Suppressor macrophage treated with lipopolysaccharide for 1 hour (primary cell): ENCODE measurements around the gene FGFR2.

Experiments
- DNase-seq, 3 donors: peaks; one replicate each; pipeline ENCODE4 v3.0.0-alpha.2; 2020 to 2022

FGFR2 gene

DNA sequence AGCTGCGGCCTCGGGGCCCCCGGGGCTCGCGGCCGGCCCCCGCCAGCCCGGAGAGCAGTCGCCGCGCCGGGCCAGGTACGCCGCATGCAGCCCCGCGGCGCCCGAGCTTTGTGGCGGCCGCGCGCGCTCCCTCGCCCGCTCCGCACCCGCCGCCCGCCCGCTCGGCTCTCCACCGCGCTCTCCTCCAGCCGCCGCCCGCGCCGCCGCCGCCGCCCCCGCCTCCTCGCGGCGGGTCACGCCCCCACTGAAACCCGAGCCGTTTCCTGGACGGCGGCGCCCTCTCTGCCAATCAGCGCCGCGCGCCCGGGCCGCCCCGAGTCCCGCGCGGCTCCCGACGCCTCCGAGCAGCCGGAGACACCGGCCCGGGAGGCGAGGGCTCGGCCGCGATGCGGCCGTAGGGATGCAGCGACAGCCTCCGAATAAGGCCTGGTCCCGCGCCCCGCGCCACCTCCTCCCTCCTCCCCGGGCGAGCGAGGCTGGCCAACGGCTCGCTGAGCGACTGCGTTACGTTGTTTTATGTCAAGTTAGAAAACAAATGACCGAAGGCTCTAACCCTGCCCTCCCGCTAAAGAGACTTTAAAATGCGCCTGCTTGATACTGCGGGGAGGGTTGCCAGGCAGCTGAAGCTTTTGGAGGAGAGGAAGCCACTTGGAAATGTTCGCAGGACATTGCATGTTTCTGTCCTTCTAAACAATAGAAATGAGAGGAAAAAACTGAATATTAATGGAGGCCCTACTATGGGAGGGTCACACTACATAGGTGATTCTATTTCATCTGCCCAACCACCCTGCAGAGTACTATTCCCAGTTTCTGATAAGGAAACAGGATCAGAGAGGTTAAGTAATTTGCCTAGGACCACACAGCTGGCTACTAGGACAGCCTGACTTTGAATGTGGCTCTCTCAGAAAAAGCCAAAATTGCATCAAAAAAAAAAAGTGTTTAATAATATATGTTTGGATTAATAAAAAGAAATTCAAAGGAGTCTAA, at the start of gene FGFR2:
Gene FGFR2 (minus strand): TSS at position 182 of the 987 bp plus-strand sequence. CDS start 4,627 bp downstream, outside the sequence.
- peak in 1 of 3 donors; percentile 67 for DNase-seq

DNA sequence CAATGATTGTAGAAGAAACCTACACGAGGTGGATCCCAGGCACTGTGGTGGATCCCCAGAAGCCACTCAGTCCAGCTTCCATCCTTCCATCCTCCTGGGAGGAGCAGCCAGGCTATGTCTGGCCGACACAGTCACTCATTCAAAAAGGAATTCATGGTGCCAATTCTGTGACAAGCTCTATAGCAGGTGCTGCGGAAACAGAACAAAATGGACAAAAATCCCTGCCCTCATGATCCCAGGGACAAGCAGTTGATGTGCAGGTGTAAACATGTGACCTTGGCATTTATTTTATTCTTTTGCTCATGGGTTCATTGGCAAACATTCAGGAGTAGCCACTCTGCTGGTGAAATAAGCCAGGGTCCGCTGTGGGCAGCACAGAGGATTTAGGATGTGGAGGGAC, 49.2 kb upstream of the FGFR2 start:
- no peak for DNase-seq

DNA sequence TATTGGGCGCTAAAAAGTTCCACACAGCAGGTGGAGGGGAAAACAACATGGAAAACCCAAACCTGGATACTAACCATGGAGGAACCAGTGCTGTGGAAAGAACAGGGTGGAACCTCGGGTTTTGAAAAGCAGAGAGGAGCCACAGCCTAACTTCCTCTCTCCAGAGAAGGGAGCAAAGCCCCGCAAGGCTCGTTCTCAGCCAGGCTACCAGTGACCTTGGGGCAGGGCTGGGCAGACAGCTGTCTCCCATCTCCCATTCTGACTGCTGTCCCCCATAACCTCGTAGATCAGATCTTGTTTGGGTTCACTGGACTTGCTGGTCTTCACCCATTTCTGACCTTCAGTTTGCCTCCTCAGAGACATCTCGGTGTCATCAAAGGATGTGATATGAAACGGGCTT, 47.5 kb upstream of the FGFR2 start:
- DNase-seq, result no peak

DNA sequence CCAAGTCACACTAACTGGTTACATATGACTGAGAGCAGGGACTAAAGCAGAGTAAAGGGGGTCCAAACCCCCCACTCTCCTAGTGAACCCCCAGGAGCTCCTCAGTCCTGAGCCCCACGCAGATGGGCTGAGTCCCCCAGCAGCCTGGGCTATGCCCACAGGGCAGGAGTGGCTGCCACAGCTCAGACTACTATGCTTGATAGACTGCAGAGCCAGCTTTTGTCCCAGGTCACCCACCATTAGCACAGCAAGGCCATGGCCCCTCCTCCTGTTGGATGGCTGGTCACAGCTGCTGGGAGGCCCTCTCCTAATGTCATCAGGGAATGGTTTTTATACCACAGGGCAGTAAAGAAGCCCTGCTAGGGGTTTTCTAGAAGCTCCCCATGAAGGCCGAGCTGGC, 46.3 kb upstream of the FGFR2 start:
- DNase-seq, result no peak

DNA sequence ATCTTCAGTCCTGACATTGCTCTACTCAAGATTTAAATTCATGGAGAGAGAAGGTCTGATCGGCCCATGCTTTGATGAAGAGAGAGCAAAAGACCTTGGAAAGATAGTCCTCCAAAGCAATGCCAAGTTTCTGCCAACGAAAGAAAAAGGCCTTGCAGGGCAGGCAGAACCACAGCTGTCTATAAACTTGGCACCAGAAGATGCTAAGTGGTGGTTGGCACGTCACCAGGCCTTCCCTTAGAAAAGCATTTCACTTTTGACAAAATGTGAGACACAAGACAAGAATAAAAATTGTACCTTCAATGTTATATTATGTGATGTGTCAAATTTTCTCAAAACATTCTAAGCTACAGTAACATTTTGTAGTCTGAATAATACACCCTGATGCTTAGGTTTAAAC, 42.0 kb upstream of the FGFR2 start:
- DNase-seq, result no peak

DNA sequence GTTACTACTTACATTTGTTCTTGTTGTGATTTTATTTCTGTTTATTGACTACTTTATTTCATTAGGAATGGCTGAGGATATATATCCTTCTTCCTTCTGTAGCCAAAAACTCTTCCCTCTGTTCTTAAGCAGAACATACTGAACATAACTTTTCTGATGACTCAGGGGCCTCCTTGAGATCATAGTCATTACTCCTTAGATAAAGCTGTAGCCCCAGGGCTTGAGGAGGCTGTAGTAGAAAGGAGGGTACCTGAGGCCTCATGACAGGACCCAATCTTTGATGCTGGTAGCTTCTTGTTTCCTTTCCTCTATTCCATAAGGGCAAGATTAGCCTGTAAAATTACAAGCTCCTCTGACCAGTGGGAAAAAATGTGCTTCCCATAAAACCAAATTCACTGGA, 41.2 kb upstream of the FGFR2 start:
- DNase-seq, result no peak

DNA sequence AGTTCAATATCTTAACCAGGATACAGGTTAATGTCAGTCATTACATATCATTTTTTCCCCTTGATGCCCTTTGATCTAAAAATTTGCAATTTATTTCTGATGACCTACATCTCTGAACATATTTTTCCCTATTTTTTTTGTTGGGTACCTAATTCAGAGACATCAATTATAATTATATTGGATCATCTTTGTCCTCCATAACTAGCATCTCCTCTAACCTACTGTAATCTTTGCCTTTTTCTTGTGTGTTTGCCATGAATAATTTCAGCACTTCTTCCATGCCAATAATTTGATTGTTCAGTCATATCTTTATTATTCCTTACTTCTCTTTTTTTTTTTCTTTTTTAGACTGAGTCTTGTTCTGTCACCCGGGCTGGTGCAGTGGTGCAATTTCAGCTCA, 39.2 kb upstream of the FGFR2 start:
- DNase-seq, result no peak

DNA sequence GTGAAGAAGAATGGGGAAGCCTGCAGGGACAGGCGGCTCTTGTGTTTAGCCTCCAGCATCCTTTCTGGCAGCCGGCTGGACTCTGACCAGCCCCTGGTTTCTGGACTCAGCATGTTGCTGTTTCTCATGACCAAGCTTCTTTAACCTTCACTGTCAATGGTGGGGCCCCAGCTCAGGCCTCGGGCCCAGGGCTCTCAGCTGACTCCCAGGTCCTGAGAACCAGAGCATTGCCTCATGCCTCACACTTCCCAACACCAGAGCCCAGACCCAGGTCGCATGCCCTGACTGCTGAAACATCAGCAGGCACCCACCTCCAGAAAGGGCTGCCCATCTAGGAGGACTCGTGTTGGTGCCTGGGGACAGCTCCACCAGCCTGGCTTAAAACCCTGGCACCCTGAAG, 34.8 kb upstream of the FGFR2 start:
- no peak for DNase-seq

DNA sequence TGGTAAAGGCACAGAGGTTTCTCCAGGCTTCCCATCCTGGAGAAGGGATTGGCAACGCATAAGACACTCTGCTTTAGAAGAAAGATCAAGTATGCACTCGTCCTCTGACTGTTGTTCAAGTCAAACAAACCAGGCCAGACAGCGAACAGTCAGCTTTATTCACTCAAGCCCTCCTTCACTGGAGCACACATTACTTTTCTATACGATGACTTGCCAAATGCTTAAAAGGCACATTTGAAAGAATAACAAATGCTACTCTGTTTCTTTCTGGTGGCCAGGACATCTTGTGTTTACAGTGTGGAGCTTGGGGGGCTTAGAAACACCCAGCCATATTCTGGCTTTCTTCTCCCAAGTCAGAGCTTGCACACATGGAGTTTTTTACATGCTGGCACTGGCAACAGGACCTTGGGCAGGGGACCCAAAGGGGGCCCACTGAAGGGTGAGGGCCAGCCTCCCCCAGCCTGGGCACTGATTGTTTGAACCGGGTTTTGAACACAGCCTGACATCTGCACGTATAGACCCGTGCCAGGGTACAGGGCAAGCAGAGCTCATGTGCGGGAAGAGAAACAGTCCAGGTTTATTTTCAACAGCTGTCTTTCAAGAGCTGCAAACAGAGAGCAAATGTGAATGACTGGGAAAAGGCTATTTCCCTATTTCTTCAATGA, 33.3 kb upstream of the FGFR2 start:
- DNase-seq, result no peak

DNA sequence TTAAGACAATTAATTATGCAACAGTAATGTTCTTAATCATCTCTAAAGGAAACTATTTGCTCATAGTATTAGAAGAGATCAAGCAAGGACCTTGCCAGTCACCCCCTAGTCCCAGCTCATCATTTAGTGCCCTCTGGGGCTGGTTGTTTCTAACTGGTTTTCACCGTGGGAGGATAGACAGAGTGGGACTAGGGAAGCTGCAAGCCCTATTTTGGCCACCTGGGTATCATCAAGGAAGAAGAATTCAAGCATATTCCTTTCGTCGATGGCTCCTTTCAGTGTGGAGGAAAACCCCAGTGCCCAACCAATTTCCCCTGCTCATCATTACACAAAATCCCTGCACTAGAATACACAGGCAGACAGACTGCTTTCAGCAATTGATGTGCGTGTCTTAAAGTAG, 30.6 kb upstream of the FGFR2 start:
- DNase-seq, result no peak

DNA sequence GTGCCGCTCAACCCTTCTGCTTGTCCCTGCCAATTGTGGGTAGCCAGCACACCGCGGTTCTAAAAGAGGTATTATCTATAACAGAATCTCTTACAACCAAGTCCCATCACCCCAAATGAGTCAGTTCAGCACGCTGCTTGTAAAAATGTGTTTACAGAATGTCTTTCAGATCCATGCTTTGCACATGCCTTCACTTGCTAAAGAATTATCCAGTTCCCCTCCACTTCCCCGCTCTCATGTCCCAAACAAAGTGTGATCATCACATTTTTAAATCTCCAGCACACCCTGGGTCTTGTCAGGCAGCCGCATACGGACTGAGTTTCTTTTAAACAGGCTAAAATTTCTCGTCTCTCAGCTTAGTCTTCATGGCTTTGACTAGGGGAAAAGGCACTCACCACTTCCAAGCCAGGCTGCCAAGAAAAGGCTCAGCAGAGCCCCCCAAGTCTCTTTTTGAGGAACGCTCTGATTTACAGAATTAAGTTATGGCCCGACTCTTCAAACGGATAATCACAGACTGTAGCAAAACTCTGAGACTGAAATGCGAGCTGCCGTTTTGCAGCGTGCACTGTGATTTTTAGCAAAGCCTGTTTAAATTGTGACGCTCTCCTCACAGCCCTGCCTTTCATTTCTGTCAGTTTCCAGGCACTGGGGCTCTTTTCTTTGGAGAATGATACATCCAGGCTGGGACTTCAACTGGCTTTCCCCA, 29.8 kb upstream of the FGFR2 start:
- DNase-seq, result no peak

DNA sequence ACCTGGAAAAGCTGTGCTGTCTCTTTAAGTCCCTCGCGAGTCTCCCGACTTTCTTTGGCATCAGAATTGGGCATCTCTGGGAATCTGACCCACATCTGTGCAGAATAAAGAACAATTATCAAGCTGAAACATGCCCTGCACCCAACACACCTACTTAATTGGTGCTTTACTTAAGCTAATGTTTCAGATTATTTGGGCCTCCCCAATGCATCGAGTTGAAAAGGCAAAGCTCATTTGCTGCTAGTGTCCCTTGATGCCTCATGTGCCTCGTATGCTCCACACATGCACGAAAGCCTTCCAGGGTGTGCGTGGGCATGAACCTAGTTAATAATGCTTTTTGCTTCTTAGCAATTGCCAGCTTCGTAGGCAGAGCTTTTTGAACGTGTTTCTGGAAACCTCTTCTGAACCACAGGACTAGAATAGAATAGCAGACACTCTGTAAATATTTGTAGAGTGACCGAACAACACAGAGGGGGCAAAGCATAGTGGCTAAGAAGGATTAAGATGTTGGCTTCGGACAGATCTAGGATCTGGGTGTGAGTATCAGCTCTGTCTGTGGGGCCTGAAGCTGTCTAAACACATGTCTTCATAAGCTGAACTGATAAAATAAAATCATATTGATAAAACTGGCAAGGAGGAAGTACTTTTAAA, 26.7 kb upstream of the FGFR2 start:
- no peak for DNase-seq

DNA sequence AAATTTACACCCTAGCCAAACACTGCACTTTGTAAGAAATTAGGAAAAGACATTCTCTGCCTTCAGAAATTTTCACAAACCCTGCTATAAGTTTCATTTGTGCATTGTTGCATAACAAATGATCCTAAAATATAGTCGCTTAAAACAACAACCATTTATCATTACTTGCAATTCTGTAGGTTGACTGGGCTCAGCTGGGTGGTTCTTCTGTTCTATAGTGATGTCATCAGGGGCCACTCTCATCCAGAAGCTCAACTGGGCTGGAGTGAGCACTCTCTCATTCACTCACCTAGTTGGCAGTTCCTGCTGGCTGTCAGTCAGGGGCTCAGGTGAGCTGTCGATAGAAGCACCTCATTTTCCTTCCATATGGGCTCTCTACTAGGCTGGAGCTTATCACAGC, 20.7 kb upstream of the FGFR2 start:
- no peak for DNase-seq

DNA sequence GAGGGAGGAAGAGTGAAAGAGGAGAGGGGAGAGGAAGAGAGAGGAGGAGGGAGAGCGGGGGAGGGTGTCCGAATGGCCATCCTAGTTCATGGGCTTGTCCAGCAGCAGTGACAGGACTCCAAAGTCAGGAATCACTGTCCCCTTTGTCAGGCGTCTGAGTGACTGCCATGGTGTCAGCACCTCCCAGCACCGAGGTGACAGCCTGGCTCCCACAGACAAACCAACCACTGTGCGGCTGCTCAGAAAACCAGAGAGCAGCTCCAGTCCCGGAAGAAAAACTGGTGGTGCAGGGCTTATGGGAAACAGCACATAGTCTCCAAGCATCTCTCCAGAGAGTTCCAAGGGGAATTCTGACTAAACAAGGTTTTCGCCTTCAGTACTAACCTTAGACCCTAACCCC, 18.9 kb upstream of the FGFR2 start:
- no peak for DNase-seq

DNA sequence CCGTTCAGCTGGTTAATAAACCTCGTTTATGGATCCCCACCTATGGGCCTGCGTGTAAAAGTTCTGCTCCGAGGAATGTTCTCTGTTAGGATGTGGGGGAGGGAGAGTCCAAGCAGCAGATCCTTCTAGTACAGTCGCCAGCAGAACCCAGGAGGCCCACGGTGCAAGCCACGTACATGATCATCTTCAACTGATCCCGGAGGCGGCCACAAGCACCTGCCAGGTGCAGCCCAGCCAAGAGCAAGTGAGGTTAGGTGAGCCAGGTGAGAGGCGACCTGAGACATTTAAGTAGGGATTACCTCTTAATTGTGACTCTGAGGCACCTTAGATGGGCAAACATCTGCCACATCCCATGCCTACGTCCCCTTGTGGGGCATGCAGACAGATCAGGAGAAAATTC, 18.0 kb upstream of the FGFR2 start:
- no peak for DNase-seq

DNA sequence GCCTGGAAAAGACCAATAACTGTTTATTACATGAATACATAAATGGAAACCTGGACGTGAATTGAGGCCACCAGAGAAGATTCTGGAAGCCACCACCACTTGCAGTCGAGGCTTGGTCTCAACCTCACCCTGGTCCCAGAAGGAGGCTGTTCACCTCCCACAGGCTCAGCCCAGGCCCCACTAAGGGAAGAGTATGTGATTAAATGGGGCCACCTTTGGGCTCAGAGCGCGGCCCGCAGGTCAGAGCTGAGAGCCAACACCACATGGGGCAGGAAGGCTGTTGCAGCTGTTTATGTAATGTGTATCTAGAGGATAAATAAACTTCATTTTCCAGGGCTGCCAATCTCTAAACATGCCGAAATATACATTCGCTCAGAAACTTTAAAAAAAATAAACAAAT, 17.6 kb upstream of the FGFR2 start:
- DNase-seq, result no peak

DNA sequence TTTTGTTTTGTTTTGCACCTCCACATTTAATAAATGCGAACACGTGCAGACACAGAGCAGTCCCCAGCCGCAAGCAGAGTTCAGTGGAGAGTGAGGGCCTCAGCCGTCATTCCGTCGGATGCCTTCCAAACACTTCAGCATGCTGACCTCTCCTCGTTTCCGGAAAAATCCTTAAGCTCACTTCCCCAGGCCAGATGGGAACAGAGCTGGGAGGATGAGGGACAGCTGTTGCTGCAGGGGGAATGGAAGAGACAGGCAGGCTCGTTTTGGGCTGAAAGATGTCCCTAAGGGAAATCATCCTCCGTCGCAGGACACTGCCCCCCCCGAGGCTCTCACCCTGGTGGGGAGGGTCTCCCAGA, 17.2 kb upstream of the FGFR2 start:
- no peak for DNase-seq

DNA sequence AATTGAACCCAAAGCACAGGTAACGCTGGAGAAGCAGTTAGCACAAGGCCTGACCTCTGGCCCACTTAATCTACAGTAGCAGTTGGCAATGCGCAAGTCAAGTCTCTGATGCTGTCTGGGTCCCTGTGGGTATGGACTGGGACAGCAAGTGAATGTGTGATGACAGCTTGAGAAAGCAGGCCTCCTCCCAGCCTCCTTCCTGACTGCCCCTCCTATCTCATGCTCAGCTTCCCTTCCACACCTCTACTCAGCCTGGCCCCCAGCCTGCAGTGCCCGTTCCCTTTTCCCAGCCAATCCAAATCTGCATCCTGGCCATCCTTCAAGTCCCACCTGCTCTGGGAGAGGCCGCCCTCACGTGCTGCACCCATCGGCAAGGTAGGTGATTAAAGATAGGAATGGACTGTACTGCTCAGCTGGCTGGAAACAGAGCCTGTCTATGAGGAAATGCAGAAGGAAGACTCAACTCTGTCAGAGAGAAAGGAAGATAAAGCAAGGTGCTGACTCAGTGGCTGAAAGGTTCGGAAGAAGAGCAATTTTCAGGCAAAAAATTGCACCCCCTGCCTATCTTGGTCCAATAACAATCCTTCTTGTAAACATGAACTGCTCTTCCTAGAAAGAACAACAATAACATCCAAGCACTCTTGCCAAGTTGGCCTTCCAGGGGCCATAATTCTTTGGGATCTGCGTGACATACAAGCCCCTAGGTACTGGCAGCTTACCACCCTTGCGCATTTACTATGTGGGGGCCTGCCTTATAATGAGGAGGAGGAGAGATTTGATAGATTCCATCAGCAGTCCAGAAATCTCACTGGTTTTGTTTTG, 16.6 kb upstream of the FGFR2 start:
- DNase-seq, result no peak

DNA sequence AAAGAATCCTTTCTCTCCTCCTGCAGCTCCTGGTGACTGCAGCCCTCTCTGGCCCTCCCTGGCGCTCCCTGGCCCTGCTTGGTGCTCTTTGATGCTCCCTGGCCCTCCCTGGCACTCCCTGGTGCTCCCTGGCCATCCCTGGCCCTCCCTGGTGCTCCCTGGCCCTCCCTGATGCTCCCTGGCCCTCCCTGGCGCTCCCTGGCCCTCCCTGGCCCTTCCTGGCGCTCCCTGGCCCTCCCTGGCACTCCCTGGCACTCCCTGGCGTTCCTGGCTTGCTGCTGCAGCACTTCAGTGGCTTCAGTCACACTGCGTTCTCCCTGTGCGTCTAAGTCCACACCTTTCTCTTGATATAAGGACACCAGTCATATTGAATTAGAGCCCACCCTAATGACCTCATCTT, 15.2 kb upstream of the FGFR2 start:
- no peak for DNase-seq

DNA sequence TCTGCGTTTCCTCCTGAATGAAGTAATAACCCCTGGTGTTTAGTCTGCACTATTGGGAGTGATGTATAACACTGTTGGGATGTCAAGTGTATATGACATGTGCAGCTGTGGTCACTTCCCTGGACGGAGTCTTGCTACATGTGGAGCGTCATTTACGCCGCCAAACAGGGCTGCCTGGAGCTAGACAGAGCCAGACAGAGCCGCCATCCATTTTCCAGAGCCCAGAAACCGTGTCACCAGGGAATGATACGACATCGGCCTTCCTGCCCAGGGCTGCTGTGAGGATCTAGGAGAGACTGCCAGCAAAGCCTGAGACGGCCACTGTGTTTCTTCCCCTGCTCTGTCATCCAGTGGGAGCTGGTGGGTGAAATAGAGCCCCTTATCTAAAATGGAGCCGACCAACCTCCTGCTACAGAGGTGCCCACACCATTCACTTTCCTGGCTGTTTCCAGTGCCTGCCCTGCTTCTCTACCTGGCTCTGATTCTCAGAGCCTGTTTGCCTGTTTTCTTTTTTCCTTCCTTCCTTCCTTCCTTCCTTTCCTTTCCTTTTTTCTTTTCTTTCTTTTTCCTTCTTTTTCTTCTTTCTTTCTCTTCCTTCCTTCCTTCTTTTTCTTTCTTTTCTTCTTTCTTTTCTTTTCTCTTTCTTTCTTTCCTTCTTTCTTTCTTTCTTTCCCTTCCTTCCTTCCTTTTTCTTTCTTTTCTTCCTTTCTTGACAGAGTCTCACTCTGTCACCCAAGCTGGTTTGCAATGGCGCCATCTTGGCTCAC, 13.3 kb upstream of the FGFR2 start:
- no peak for DNase-seq

DNA sequence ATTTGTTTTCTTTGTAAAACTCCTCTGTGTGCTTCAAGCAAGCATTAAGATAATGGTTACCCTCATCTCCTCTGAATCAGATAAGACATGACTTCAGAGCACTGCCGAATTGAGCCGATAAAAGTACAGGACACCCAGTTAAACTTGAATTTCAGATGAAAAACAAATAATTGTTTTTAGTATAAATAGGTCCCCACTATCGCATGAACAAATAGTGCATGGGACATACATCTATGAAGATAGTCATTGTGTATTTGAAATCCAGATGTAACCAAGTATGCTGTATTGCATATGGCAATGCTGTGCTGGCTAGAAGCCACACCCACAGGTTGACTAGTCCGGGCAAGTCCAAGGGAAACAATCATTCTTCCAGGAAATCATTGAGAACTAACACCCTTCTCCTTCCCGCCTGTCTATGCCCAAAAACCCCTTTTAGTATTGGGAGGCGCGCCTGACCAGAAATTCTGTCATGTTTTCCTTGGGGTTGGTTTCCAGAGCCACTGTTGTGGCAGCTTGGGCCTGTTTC, 12.6 kb upstream of the FGFR2 start:
- no peak for DNase-seq
